BJ (cell line): ENCODE measurements around the gene CELF2. TPM values are rescaled to one million over a fixed set of nuclear protein-coding genes. Genes with fewer than 3 reads are reported as not detected.

Experiments used
- CTCF ChIA-PET: fragments of 350-600 bp; formaldehyde crosslinking; extraction: SDS; loops from one replicate; lab custom pipeline; 2021; ENCODE audit warnings: antibody characterized with exemption, inconsistent platforms; lab: Yijun Ruan, JAX
- POLR2A ChIA-PET: fragments of 300-600 bp; sonication (Branson Sonifier 250); formaldehyde crosslinking; extraction: SDS; loops from one replicate; lab custom pipeline; 2021; ENCODE audit warnings: antibody characterized with exemption; lab: Charles Lee
- DNase-seq: peaks from one replicate; pipeline ENCODE4 v3.0.0-alpha.2; 2011; ENCODE audit warnings: low read depth
- H3K27me3 ChIP-seq: 2 replicates; pipeline ENCODE4 v1.6.0; 2011; ENCODE audit warnings: low read length; ENCODE audit not compliant: control insufficient read depth, insufficient read depth
- H3K36me3 ChIP-seq: 2 replicates; pipeline ENCODE4 v1.5.1; 2011; ENCODE audit warnings: low read length; ENCODE audit not compliant: control insufficient read depth, insufficient read depth
- H3K4me3 ChIP-seq: 2 replicates; pipeline ENCODE4 v1.5.1; 2011; ENCODE audit warnings: low read depth, mild to moderate bottlenecking, control low read depth, low read length
- CTCF ChIP-seq: IDR thresholded peaks from 2 replicates; pipeline ENCODE4 v1.5.1; 2011; ENCODE audit warnings: low read depth, mild to moderate bottlenecking, control low read depth, inconsistent platforms, low read length, moderate library complexity; ENCODE audit not compliant: insufficient read depth
- polyA plus RNA-seq: library from polyadenylated mRNA; depleted of rRNA; stranded (reverse); fragments of >200 nt; gene quantifications from 2 replicates; pipeline ENCODE4 v1.2.3, GENCODE V29; 2011

The CELF2 gene
- polyA plus RNA-seq, 1 experiment: 8.8 TPM

- no peak for TF ChIP-seq CTCF
- no peak for DNase-seq
- ChIA-PET POLR2A (no interaction called here), CTCF (no interaction called here)
- Histone ChIP-seq H3K27me3 (no peaks in the 10 kb centered on the region), H3K36me3 (no peaks in the 10 kb centered on the region), H3K4me3 (no peak overlapping the region)
These were observed 363.8 kb downstream of the CELF2 start for GRCh38 chr10:11381511-11381910.

- Histone ChIP-seq H3K4me3 (no peak overlapping the region), H3K27me3 (no peaks in the 10 kb centered on the region), H3K36me3 (no peaks in the 10 kb centered on the region)
- ChIA-PET CTCF (no interaction called here), POLR2A (no interaction called here)
- no peak for DNase-seq
- no peak for TF ChIP-seq CTCF
These were observed 364.5 kb downstream of the CELF2 start for GRCh38 chr10:11382187-11382586.

GRCh38 chr10:11386044-11386443 lies 368.4 kb downstream of the CELF2 start:
- no peak for TF ChIP-seq CTCF
- CTCF ChIA-PET: no interaction called here
- no peaks in the 10 kb centered on the region for H3K36me3 ChIP-seq

More at GRCh38 chr10:11386044-11386443, 368.4 kb downstream of the CELF2 start:
- no peaks in the 10 kb centered on the region for H3K27me3 ChIP-seq
- no peak for DNase-seq
- H3K4me3 ChIP-seq: no peak overlapping the region
- POLR2A ChIA-PET: no interaction called here
